Glomerular visceral epithelial cell (primary cell): ENCODE data around the gene CDH2.

ENCODE experiments used
- DNase-seq: peaks from one replicate; pipeline ENCODE4 v3.0.0-alpha.2; 2016; ENCODE audit errors: extremely low spot score

CDH2 gene

GRCh38 chr18:28176948-28177827 lies at the start of gene CDH2:
TSS of gene CDH2 (minus strand) at chr18:28177130. CDS start at chr18:28177022, 108 bp downstream.
- peak; percentile 97 for DNase-seq

- no peak for DNase-seq
Observed at GRCh38 chr18:28212060-28212459, 35.1 kb upstream of the CDH2 start.

- DNase-seq = no peak
Observed at GRCh38 chr18:28208712-28209265, 31.9 kb upstream of the CDH2 start.

GRCh38 chr18:28208268-28208667 lies 31.3 kb upstream of the CDH2 start:
- DNase-seq = no peak

- DNase-seq = peak; percentile 83
Observed at GRCh38 chr18:28204154-28204553, 27.2 kb upstream of the CDH2 start.

GRCh38 chr18:28201056-28201455 lies 24.1 kb upstream of the CDH2 start:
- DNase-seq = no peak

GRCh38 chr18:28198620-28199019 lies 21.7 kb upstream of the CDH2 start:
- DNase-seq = no peak

- no peak for DNase-seq
Observed at GRCh38 chr18:28193177-28193778, 16.3 kb upstream of the CDH2 start.

GRCh38 chr18:28189400-28190239 lies 12.7 kb upstream of the CDH2 start:
- peak; percentile 38 for DNase-seq

GRCh38 chr18:28185121-28185520 lies 8.2 kb upstream of the CDH2 start:
- no peak for DNase-seq

GRCh38 chr18:28183418-28184078 lies 6.6 kb upstream of the CDH2 start:
- DNase-seq = no peak

- DNase-seq = no peak
Observed at GRCh38 chr18:28181616-28182015, 4.7 kb upstream of the CDH2 start.

- peak; percentile 55 for DNase-seq
Observed at GRCh38 chr18:28178720-28179119, 1.8 kb upstream of the CDH2 start.

GRCh38 chr18:28177828-28178635 lies 1.1 kb upstream of the CDH2 start:
- DNase-seq = peak; percentile 88

- no peak for DNase-seq
Observed at GRCh38 chr18:28176698-28176947, 307 bp downstream of the CDH2 start.

GRCh38 chr18:28175930-28176697 lies 816 bp downstream of the CDH2 start:
- DNase-seq = peak; percentile 51

GRCh38 chr18:28175150-28175929 lies 1.6 kb downstream of the CDH2 start:
- peak; percentile 73 for DNase-seq

GRCh38 chr18:28174181-28174905 lies 2.6 kb downstream of the CDH2 start:
- no peak for DNase-seq

GRCh38 chr18:28171837-28172236 lies 5.1 kb downstream of the CDH2 start:
- DNase-seq = no peak
